CD4-positive, alpha-beta T cell treated with Interleukin-21 for 1 hour (primary cell): ENCODE measurements around the gene KMT2B.

Experiments
- DNase-seq: peaks from one replicate; pipeline ENCODE4 v3.0.0-alpha.2; 2020

The KMT2B gene

DNA sequence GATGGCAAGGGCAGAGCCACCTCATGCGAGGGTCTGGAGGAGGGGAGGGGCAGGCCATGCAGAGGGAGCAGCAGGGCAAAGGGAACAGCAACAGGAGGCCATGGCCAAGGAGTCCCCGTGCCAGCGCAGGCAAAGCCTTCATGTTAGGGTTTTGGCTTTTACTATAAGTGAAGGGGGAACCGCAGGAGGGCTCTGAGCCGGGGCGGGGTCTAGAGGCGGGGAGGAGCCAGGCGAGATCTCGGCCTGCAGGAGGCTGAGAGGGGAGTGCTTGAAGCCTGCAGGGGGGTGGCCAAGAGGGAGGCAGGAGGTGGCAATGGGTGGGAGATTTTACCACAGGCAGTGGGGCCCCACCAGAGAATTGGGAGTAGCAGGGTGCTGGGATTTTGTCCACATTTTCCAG, 63.8 kb downstream of the KMT2B start:
- no peak for DNase-seq

GRCh38 chr19:35782589-35782988, 64.8 kb downstream of the KMT2B start:
- no peak for DNase-seq

DNA sequence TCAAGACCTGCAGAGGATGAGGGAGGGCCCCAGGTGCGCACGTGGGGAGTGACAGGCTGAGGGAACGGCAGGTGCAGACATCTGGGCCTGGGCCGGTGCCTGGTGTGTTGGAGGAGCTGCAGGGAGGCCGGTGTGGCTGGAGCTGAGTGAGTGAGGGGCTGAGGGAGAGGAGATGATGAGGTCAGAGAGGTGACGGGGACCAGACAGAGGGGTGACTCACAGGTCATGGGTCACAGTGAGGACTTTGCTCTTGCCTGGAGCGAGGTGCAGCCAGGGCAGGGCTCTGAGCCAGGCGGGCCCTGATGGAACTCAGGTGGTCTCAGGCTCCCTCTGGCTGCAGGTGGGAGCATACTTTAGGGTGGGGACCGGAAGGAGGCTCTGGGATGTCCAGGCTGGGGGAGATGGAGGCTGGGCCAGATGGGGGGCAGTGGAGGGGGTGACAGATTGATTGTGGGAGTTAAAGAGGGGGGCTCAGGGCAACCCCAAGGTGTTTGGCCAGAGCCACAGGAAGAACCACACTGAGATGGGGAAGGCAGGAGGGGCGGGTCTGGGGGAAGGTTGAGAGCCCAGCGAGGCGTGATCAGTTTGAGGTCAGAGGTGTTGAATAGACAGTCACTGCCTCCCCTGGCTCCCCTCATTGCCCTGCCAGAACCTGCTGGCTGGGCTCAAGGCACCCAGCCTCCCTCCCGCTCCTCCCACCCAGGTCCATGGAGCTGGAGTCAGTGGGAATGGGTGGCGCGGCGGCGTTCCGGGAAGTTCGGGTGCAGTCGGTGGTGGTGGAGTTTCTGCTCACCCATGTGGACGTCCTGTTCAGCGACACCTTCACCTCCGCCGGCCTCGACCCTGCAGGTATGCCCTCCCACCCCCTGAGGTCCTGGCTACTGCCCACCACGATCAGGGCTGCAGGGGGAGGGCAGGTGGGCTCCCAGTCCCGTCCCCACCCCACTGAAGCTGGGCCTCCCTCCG, 65.9 kb downstream of the KMT2B start:
- DNase-seq, result no peak

DNA sequence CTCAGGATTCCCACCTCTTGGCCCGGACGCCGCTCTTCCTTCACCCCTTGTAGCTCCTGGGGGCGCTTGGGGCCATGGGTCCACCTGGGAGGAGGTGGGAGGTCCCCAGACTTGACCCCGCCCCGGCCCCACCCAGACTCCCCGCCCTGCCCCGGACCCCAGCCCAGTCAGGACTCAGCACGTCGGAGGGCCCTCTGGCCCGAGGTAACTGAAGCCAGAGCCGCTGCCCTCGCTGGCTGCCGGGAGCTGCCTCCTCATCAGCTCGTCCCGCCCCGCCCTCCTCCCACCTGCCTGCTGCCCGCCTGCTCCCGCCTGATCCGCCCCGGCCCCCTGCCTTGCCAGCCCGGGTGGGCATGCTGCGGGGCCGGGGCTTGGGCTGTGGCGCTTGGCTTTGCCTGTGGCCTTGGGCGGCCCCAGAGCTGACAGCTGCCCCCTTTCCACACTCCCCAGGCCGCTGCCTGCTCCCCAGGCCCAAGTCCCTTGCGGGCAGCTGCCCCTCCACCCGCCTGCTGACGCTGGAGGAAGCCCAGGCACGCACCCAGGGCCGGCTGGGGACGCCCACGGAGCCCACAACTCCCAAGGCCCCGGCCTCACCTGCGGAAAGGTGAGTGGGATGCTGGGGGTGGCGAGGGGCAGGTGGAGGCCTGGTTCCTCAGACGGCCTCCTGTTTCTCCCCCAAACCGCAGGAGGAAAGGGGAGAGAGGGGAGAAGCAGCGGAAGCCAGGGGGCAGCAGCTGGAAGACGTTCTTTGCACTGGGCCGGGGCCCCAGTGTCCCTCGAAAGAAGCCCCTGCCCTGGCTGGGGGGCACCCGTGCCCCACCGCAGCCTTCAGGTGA, 66.9 kb downstream of the KMT2B start:
- DNase-seq, result no peak

DNA sequence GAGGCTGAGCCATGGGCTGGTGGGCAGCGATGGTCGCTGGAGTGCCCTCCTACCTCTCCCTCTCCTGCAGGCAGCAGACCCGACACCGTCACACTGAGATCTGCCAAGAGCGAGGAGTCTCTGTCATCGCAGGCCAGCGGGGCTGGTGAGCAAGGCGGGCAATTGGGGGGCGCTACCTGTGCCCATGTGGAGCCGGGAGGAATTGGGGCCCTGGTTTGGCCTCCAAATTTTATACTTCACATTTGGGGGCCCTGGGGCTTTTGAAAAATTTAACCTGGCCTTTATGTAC, 67.5 kb downstream of the KMT2B start:
- DNase-seq, result no peak

GRCh38 chr19:35786299-35787160, 68.7 kb downstream of the KMT2B start:
- no peak for DNase-seq

DNA sequence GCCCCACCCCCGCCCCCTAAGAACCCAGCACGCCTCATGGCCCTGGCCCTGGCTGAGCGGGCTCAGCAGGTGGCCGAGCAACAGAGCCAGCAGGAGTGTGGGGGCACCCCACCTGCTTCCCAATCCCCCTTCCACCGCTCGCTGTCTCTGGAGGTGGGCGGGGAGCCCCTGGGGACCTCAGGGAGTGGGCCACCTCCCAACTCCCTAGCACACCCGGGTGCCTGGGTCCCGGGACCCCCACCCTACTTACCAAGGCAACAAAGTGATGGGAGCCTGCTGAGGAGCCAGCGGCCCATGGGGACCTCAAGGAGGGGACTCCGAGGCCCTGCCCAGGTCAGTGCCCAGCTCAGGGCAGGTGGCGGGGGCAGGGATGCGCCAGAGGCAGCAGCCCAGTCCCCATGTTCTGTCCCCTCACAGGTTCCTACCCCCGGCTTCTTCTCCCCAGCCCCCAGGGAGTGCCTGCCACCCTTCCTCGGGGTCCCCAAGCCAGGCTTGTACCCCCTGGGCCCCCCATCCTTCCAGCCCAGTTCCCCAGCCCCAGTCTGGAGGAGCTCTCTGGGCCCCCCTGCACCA, 69.5 kb downstream of the KMT2B start:
- no peak for DNase-seq
